GM12875 (cell line): ENCODE results near the gene HSD17B12.
A peak's percentile ranks its signal among the peaks of the same experiment; 100 is the strongest.
"Not testable (repeated sequence)": the region's sequence is repeated elsewhere in the genome, so short reads cannot be mapped to it uniquely, and the experiment has no call there.

Experiments
- H3K4me3 ChIP-seq: one replicate; pipeline ENCODE4 v1.5.1; 2011; ENCODE audit warnings: low read depth, low read length, control low read depth
- CTCF ChIP-seq: IDR thresholded peaks from 2 replicates; pipeline ENCODE4 v1.5.1; 2011; ENCODE audit warnings: low read depth, mild to moderate bottlenecking, control low read depth, inconsistent platforms, low read length, moderate library complexity, borderline replicate concordance; ENCODE audit not compliant: insufficient read depth

The HSD17B12 gene

GRCh38 chr11:43674560-43674959, 6.0 kb upstream of the HSD17B12 start:
- H3K4me3 ChIP-seq: no peak overlapping the region
- no peak for TF ChIP-seq CTCF

- TF ChIP-seq CTCF: no peak
- no peak overlapping the region for H3K4me3 ChIP-seq
Measured at GRCh38 chr11:43676933-43677332, 3.6 kb upstream of the HSD17B12 start.

DNA sequence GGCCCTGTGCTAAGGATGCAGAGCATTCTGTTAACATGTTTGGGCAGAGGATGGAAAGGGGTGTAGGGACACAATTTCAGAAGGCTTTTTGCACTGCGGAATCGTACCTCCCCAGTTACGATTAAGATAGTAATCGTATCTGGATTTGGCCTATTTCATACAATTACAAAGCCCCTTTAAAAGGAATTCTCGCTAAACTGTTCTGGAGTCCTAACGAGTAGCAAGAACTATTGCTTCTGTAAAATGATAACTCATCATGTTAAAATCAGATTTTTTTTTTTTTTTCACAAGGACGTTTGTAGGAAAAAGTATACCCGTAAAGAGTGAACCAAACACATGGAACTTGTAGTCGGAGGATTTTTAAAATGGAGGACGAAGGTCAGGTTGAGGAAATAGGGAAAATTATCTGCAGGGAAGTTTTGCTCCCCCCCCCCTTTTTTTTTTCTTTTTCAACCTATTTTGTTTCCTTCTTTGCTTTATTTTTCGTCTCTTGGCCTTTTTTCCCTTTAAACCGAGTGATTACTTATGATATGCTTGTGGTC, 934 bp downstream of the HSD17B12 start:
- TF ChIP-seq CTCF: no peak
- H3K4me3 ChIP-seq: peak overlapping the region; percentile 77

DNA sequence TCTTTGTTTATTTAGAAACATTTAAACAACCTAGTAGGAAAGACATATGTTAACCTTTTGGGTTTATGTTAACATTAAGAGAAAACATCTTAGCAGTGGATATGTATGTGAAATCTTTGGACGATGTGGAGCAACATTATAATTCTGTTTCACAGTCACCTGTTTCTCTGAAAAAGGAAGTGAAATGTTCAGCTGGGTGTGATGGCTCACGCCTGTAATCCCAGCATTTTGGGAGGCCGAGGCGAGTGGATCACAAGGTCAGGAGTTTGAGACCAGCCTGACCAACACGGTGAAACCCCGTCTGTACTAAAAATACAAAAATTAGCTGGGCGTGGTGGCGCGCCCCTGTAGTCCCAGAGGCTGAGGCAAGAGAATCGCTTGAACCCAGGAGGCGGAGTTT, 1.5 kb downstream of the HSD17B12 start:
- not testable (repeated sequence) for H3K4me3 ChIP-seq

- H3K4me3 ChIP-seq: no peak overlapping the region
Measured at GRCh38 chr11:43685440-43685839, 4.9 kb downstream of the HSD17B12 start.

DNA sequence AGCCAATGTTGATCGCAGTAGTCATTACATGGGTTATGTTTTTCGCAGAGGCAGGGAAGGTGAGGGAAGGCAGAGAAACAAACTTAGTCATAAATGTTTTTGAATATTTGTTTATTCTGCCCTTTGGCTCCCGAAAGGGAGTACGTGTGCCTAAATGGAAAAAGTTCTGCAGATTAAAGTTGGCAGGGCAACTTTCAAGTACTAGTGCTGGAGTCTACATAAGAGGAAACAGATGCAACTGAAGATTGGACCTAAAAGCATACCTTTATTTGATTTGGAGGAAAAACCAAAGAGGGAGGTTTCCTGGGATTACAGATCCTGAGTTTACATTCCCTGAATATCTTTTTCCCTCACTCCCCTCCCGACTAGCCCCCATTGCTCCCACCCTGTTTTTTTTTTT, 5.7 kb downstream of the HSD17B12 start:
- H3K4me3 ChIP-seq: no peak overlapping the region
- TF ChIP-seq CTCF: no peak

More at GRCh38 chr11:43685440-43685839, 4.9 kb downstream of the HSD17B12 start:
- TF ChIP-seq CTCF: peak; percentile 4; the same call in 1 of the 2 replicates

GRCh38 chr11:43687120-43687791, 6.7 kb downstream of the HSD17B12 start:
- TF ChIP-seq CTCF: no peak
- no peak overlapping the region for H3K4me3 ChIP-seq

DNA sequence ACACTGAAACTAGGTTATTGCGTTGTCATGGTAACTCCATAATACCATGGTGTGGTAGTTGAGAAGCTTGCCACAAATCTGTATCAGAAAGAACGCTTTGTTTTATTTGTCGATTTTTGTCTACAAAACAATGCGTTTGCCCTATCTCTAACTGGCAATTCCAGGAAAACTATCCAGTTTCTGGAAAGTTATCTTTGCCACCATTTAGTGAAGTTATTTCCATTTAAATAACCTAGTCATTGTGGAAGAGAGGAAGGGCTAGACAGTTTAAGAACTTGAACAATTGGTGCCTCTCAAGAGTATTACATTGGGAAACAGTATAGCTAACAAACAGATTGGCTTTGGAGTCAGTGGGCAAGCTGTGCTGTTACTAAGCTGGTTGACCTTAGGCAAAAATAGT, 7.9 kb downstream of the HSD17B12 start:
- H3K4me3 ChIP-seq: no peak overlapping the region
- TF ChIP-seq CTCF: no peak
